GM23338 (cell line): ENCODE data around the gene NKAIN2.

Experiments used
- POLR2AphosphoS5 ChIP-seq: IDR thresholded peaks from 2 replicates; pipeline ENCODE4 v1.6.1; 2016; ENCODE audit warnings: antibody characterized with exemption, low read depth
- TF ChIP-seq, protein P1 (sequence below), 2 experiments: fragments of 200-600 bp in 1 of 2; sonication (generic) in 1 of 2; conservative IDR thresholded peaks; 2 replicates each; pipeline versions ENCODE4 v1.5.1 to v1.6.1; 2016 to 2017; ENCODE audit warnings: antibody characterized with exemption in 2 of 2, low read depth in 2 of 2, mild to moderate bottlenecking in 2 of 2, moderate library complexity in 1 of 2

DNA sequence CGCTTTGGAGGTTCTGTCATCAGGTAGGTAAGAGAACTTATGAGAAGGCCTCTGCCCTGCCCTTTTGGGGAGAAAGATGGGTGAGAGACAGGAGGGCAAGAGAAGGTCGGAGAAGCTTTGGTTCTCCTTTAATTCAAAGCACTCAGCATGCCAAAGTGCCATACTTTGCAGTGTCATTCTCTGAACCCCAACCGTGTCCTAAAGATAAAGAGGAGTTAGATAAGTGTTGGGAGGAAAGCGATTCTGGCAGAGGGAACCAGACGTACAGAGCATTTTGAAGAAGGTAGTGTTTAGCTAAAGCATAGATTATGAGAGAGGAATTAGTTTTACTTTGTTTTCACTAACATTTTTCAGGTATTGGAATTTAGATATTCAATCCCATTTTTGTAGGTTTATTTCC, 40.3 kb downstream of the NKAIN2 start:
- TF ChIP-seq, protein P1, sequence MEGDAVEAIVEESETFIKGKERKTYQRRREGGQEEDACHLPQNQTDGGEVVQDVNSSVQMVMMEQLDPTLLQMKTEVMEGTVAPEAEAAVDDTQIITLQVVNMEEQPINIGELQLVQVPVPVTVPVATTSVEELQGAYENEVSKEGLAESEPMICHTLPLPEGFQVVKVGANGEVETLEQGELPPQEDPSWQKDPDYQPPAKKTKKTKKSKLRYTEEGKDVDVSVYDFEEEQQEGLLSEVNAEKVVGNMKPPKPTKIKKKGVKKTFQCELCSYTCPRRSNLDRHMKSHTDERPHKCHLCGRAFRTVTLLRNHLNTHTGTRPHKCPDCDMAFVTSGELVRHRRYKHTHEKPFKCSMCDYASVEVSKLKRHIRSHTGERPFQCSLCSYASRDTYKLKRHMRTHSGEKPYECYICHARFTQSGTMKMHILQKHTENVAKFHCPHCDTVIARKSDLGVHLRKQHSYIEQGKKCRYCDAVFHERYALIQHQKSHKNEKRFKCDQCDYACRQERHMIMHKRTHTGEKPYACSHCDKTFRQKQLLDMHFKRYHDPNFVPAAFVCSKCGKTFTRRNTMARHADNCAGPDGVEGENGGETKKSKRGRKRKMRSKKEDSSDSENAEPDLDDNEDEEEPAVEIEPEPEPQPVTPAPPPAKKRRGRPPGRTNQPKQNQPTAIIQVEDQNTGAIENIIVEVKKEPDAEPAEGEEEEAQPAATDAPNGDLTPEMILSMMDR (conservative IDR thresholded peaks at IDR 0.05; ENCODE audit: low read depth in 2 of 2) = no peak
- TF ChIP-seq POLR2AphosphoS5 = no peak
